Lung (tissue), 12 donors: Measurements from ENCODE around the gene HS6ST1. TPM values are rescaled to one million over a fixed set of nuclear protein-coding genes. Genes with fewer than 3 reads are reported as not detected.

Source experiments
- ATAC-seq: fragments of 200-7000 bp; cut with Tn5 transposase; one replicate; pipeline ENCODE4 v1.9.1; 2020; ENCODE audit warnings: moderate number of reproducible peaks; ENCODE audit not compliant: insufficient read depth, low FRiP score
- DNase-seq, 3 donors: peaks; one replicate each; pipeline ENCODE4 v3.0.0-alpha.2; 2013 to 2017
- H3K27ac ChIP-seq, 2 donors: one replicate each; pipeline ENCODE4 v1.5.1; 2013; ENCODE audit warnings: mild to moderate bottlenecking in 2 of 2, moderate library complexity in 2 of 2, control low read depth in 1 of 2, inconsistent platforms in 1 of 2, low read depth in 1 of 2, low read length in 1 of 2
- H3K27me3 ChIP-seq, 3 donors: one replicate each; pipeline ENCODE4 v1.5.1; 2013; ENCODE audit warnings: low read length in 2 of 3; ENCODE audit not compliant: control insufficient read depth in 3 of 3, insufficient read depth in 3 of 3
- H3K36me3 ChIP-seq, 4 donors: one replicate each; pipeline ENCODE4 v1.5.1; 2013; ENCODE audit warnings: low read length in 4 of 4, mild to moderate bottlenecking in 1 of 4, moderate library complexity in 1 of 4; ENCODE audit not compliant: control insufficient read depth in 4 of 4, insufficient read depth in 4 of 4
- H3K4me1 ChIP-seq, 5 donors: one replicate each; pipeline ENCODE4 v1.5.1; 2013; ENCODE audit warnings: low read length in 5 of 5, mild to moderate bottlenecking in 2 of 5, moderate library complexity in 1 of 5; ENCODE audit not compliant: control insufficient read depth in 5 of 5, insufficient read depth in 5 of 5
- H3K4me3 ChIP-seq: one replicate; pipeline ENCODE4 v1.5.1; 2013; ENCODE audit warnings: mild to moderate bottlenecking, control low read depth, moderate library complexity
- H3K9ac ChIP-seq, 2 donors: one replicate each; pipeline ENCODE4 v1.5.1; 2013; ENCODE audit warnings: low read length in 2 of 2, control low read depth in 1 of 2; ENCODE audit not compliant: insufficient read depth in 1 of 2
- H3K9me3 ChIP-seq, 4 donors: one replicate each; pipeline ENCODE4 v1.5.1; 2013; ENCODE audit warnings: low read length in 3 of 4, mild to moderate bottlenecking in 1 of 4, moderate library complexity in 1 of 4; ENCODE audit not compliant: control insufficient read depth in 4 of 4, insufficient read depth in 3 of 4
- WGBS, 2 donors: extraction: QIAGEN DNeasy Blood & Tissue Kit; methylation state at CpG; one replicate each; pipeline ENCODE4 v1.1.7; 2013; 5-methylcytosine and 5-hydroxymethylcytosine counted together
- polyA plus RNA-seq, 2 donors: library from polyadenylated mRNA; stranded (reverse); fragments of 200-250 nt; gene quantifications; one replicate each; pipeline ENCODE4 v1.2.1, GENCODE V29; 2013
- total RNA-seq, 2 donors: library from RNA; depleted of rRNA in 1 of 2; stranded (reverse); fragments of >200 nt in 1 of 2; gene quantifications; one replicate each; pipeline ENCODE4 v1.2.1, GENCODE V29; 2014 to 2021
- TF ChIP-seq, protein P1 (sequence below): IDR thresholded peaks from 2 replicates; pipeline ENCODE4 v1.5.1; 2012; ENCODE audit warnings: mild to moderate bottlenecking; ENCODE audit errors: control extremely low read depth, extremely low read depth
- donor health status: control.
- donor health status: control.
- donor health status: Bipolar disorder and iron deficiency.
- donor health status: healthy.
- donor health status: DM: yes; HTN: yes; CAD: no.

Gene HS6ST1
- total and polyA plus RNA-seq, 4 donors, result 15.1 to 37.7 (median 29.1) TPM

DNA sequence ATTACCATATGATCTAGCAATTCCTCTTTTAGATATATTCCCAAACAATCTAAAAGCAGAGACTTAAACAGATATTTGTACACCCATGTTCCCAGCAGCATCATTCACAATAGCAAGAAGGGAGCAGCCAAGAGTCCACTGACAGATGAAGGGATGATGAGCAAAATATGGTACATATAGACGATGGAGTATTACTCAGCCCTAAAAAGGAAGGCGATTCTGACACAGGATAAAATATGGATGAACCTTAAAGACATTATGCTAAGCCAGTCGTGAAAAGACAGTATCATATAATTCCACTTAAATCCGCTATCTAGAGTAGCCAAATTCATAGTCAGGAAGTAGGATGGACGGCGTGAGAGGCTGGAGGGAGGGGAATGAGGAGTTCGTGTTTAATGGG lies 20.4 kb downstream of the HS6ST1 start:
- DNase-seq (no peak), ATAC-seq (no peak)
- H3K9ac ChIP-seq, result no peak overlapping the region
- H3K27me3 ChIP-seq, result no peaks in the 10 kb centered on the region
- TF ChIP-seq, protein P1, sequence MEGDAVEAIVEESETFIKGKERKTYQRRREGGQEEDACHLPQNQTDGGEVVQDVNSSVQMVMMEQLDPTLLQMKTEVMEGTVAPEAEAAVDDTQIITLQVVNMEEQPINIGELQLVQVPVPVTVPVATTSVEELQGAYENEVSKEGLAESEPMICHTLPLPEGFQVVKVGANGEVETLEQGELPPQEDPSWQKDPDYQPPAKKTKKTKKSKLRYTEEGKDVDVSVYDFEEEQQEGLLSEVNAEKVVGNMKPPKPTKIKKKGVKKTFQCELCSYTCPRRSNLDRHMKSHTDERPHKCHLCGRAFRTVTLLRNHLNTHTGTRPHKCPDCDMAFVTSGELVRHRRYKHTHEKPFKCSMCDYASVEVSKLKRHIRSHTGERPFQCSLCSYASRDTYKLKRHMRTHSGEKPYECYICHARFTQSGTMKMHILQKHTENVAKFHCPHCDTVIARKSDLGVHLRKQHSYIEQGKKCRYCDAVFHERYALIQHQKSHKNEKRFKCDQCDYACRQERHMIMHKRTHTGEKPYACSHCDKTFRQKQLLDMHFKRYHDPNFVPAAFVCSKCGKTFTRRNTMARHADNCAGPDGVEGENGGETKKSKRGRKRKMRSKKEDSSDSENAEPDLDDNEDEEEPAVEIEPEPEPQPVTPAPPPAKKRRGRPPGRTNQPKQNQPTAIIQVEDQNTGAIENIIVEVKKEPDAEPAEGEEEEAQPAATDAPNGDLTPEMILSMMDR, result no peak
- no peaks in the 10 kb centered on the region for H3K9me3 ChIP-seq
- no peak overlapping the region for H3K27ac ChIP-seq
- peaks cover 0 to 22% (median 0%) of the 10 kb centered on the region in 5 donors for H3K4me1 ChIP-seq
- H3K4me3 ChIP-seq, result no peak overlapping the region
- H3K36me3 ChIP-seq, result peaks cover 0 to 3% (median 0%) of the 10 kb centered on the region in 4 donors
- 96 to 97% methylated on average over 7 of the region's 7 CpGs for WGBS, 2 donors

DNA sequence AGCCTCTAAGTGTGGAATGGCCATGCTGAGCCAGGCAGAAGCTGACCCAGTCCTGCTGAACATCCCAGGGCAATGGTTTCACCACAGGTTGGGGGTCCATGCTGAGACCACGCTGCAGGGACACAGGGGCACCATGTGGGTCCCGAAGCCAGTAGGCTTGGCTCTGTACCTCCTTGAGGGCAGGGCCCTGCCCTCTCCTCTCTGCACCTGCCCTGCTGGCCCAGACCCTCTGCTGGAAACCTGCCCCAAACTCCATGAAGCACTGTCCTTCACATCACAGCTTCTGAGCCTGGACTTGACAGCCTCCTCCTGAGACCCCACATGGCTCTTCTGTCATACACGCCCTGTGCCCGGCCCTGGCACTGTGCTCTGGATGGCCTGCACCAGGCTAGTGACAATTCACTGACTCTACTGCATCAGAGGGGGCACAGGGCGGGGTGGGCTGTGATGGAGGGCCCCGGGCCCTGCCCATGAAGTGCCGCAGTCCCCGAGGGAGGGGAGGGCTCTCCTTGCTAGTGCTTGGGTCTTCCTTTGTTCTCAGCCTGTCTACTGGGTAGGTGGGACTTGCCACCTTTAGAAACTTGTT lies 24.7 kb downstream of the HS6ST1 start:
- no peak for DNase-seq
- H3K4me3 ChIP-seq, result no peak overlapping the region
- H3K4me1 ChIP-seq, result peaks cover 0 to 14% (median 0%) of the 10 kb centered on the region in 5 donors
- TF ChIP-seq, protein P1, result no peak
- no peak overlapping the region for H3K9ac ChIP-seq
- no peaks in the 10 kb centered on the region for H3K27me3 ChIP-seq
- no peak for ATAC-seq
- no peaks in the 10 kb centered on the region for H3K9me3 ChIP-seq
- H3K36me3 ChIP-seq, result no peaks in the 10 kb centered on the region
- H3K27ac ChIP-seq, result no peak overlapping the region
- WGBS, 2 donors, result 93 to 95% methylated on average over 8 of the region's 8 CpGs

DNA sequence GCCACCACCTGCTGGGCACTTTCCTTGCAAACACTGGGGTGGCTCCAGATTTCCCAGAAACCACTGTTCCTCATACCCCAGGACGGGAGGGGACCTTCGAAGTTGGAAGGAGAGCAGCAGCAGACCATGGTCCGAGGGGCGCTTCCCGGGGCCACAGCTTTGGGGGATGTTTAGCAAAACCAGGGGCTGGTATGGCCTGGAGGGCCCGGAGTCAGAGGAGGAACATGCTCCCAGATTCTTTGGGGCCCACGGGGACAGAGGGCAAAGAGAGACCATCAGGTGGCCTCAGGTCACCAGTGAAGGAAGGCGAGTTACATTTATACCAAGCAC lies 25.3 kb downstream of the HS6ST1 start:
- Histone ChIP-seq H3K27ac (no peak overlapping the region), H3K4me1 (peaks cover 0 to 14% (median 0%) of the 10 kb centered on the region in 5 donors), H3K4me3 (no peak overlapping the region), H3K27me3 (no peaks in the 10 kb centered on the region), H3K36me3 (peaks cover 0 to 2% (median 0%) of the 10 kb centered on the region in 4 donors), H3K9me3 (no peaks in the 10 kb centered on the region), H3K9ac (no peak overlapping the region)
- TF ChIP-seq, protein P1, result no peak
- ATAC-seq (no peak), DNase-seq (no peak)
- WGBS, 2 donors, result 94 to 99% methylated on average over 8 of the region's 8 CpGs
